Measurements from ENCODE around the gene ACOX2.

DNA sequence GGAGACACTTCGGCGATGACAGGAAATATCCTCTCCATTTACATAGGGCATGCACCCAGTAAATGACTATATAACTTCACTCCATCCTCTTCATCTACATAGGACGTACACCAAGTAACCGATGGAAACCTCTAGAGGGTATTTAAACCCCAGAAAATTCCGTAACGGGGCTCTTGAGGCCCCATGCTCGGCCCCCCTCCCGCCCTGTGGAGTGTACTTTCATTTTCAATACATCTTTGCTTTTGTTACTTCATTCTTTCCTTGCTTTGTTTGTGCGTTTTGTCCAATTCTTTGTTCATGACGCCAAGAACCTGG, 47.7 kb upstream of the ACOX2 start:
- TF ChIP-seq, protein P1, sequence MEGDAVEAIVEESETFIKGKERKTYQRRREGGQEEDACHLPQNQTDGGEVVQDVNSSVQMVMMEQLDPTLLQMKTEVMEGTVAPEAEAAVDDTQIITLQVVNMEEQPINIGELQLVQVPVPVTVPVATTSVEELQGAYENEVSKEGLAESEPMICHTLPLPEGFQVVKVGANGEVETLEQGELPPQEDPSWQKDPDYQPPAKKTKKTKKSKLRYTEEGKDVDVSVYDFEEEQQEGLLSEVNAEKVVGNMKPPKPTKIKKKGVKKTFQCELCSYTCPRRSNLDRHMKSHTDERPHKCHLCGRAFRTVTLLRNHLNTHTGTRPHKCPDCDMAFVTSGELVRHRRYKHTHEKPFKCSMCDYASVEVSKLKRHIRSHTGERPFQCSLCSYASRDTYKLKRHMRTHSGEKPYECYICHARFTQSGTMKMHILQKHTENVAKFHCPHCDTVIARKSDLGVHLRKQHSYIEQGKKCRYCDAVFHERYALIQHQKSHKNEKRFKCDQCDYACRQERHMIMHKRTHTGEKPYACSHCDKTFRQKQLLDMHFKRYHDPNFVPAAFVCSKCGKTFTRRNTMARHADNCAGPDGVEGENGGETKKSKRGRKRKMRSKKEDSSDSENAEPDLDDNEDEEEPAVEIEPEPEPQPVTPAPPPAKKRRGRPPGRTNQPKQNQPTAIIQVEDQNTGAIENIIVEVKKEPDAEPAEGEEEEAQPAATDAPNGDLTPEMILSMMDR (IDR thresholded peaks at IDR 0.05), result no peak
- TF ChIP-seq TCF7L2 (IDR thresholded peaks at IDR 0.05; ENCODE audit: low read depth, low read length) (no peak), POLR2AphosphoS5 (IDR thresholded peaks at IDR 0.05; ENCODE audit: low read depth, low read length) (no peak)
